K562 (cell line): ENCODE results near the gene GBA2.

Experiments used
- BRD9 ChIP-seq: fragments of 450-650 bp; IDR thresholded peaks from 2 replicates; pipeline ENCODE4 v1.6.1; 2018; ENCODE audit warnings: low read depth; ENCODE audit not compliant: partially characterized antibody
- FOXK2 ChIP-seq, 2 experiments: fragments of 450-650 bp; IDR thresholded peaks in 1 of 2; conservative IDR thresholded peaks in 1 of 2; 2 replicates each; pipeline ENCODE4 v1.6.1; 2016; ENCODE audit warnings: low read depth in 2 of 2, mild to moderate bottlenecking in 1 of 2
- GATA2 ChIP-seq: sonication (generic); formaldehyde crosslinking; IDR thresholded peaks from 2 replicates; pipeline ENCODE4 v1.4.0; 2020; ENCODE audit warnings: mild to moderate bottlenecking, missing genetic modification reagents
- KDM1A ChIP-seq, 2 experiments: fragments of 450-650 bp; IDR thresholded peaks; 2 replicates each; pipeline ENCODE4 v1.6.1; 2016; ENCODE audit warnings: mild to moderate bottlenecking in 2 of 2
- MYNN ChIP-seq, 2 experiments: sonication (generic); formaldehyde crosslinking in 1 of 2; IDR thresholded peaks; 2 replicates each; pipeline versions ENCODE4 v1.5.0 to v1.6.1; 2016 to 2020; ENCODE audit warnings: antibody characterized with exemption in 1 of 2, missing genetic modification reagents in 1 of 2
- POLR2AphosphoS2 ChIP-seq: IDR thresholded peaks from 2 replicates; pipeline ENCODE4 v1.6.1; 2012; ENCODE audit warnings: low read length, improper control_type of control experiment
- SIRT6 ChIP-seq: IDR thresholded peaks from one replicate; pipeline ENCODE4 v1.6.1; 2012; ENCODE audit warnings: low read depth, mild to moderate bottlenecking, control low read depth, inconsistent platforms, low read length, moderate library complexity
- ZNF79 ChIP-seq: fragments of 250-450 bp; sonication (Bioruptor Pico); IDR thresholded peaks from 2 replicates; pipeline ENCODE4 v1.4.0; 2020; ENCODE audit warnings: low read depth, mild to moderate bottlenecking, moderate library complexity
- TF ChIP-seq, protein P1 (sequence below): sonication (generic); formaldehyde crosslinking; IDR thresholded peaks from 2 replicates; pipeline ENCODE4 v1.8.1; 2023; ENCODE audit warnings: mild to moderate bottlenecking, missing genetic modification reagents
- TF ChIP-seq, protein P2 (sequence below), 3 experiments: IDR thresholded peaks in 2 of 3; conservative IDR thresholded peaks in 1 of 3; 2 replicates each; pipeline ENCODE4 v1.5.1; 2011 to 2012; ENCODE audit warnings: low read length in 3 of 3, mild to moderate bottlenecking in 3 of 3, control low read depth in 2 of 3, improper control_type of control experiment in 1 of 3, inconsistent platforms in 1 of 3, low read depth in 1 of 3, mixed read lengths in 1 of 3, moderate library complexity in 1 of 3; ENCODE audit not compliant: insufficient read depth in 2 of 3

DNA sequence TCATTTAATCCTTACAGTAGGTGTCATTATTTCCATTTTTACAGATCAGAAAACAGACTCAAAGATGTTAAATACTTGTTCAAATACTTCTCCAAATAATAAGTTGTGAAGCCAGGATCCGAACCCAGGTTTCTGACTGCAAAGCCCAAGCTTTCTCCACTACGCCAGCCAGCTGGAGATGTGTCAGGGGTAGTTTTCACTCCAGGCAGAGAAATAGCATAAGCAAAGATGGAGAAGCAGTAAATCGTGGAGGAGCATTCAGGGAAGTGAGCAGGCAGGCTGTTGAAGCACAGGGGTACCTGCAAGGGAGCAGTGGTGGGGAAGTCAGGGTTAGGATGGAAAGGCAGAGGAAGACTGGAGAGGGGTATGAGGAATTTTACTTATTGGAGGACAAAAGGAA lies 19.9 kb downstream of the GBA2 start:
- TF ChIP-seq KDM1A (IDR thresholded peaks at IDR 0.05): no peak
- TF ChIP-seq POLR2AphosphoS2: no peak
- TF ChIP-seq, protein P1, sequence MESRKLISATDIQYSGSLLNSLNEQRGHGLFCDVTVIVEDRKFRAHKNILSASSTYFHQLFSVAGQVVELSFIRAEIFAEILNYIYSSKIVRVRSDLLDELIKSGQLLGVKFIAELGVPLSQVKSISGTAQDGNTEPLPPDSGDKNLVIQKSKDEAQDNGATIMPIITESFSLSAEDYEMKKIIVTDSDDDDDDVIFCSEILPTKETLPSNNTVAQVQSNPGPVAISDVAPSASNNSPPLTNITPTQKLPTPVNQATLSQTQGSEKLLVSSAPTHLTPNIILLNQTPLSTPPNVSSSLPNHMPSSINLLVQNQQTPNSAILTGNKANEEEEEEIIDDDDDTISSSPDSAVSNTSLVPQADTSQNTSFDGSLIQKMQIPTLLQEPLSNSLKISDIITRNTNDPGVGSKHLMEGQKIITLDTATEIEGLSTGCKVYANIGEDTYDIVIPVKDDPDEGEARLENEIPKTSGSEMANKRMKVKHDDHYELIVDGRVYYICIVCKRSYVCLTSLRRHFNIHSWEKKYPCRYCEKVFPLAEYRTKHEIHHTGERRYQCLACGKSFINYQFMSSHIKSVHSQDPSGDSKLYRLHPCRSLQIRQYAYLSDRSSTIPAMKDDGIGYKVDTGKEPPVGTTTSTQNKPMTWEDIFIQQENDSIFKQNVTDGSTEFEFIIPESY (CRISPR knock-in tag): no peak
- no peak for TF ChIP-seq ZNF79 (CRISPR knock-in tag)
- no peak for TF ChIP-seq MYNN (IDR thresholded peaks at IDR 0.05)
- no peak for TF ChIP-seq MYNN (CRISPR knock-in tag; IDR thresholded peaks at IDR 0.05)
- no peak for TF ChIP-seq BRD9
- TF ChIP-seq, protein P2, sequence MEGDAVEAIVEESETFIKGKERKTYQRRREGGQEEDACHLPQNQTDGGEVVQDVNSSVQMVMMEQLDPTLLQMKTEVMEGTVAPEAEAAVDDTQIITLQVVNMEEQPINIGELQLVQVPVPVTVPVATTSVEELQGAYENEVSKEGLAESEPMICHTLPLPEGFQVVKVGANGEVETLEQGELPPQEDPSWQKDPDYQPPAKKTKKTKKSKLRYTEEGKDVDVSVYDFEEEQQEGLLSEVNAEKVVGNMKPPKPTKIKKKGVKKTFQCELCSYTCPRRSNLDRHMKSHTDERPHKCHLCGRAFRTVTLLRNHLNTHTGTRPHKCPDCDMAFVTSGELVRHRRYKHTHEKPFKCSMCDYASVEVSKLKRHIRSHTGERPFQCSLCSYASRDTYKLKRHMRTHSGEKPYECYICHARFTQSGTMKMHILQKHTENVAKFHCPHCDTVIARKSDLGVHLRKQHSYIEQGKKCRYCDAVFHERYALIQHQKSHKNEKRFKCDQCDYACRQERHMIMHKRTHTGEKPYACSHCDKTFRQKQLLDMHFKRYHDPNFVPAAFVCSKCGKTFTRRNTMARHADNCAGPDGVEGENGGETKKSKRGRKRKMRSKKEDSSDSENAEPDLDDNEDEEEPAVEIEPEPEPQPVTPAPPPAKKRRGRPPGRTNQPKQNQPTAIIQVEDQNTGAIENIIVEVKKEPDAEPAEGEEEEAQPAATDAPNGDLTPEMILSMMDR (IDR thresholded peaks at IDR 0.05 in 2 of 3, conservative IDR thresholded peaks at IDR 0.05 in 1 of 3; ENCODE audit: insufficient read depth in 2 of 3, low read depth in 1 of 3, low read length in 3 of 3): no peak
- no peak for TF ChIP-seq GATA2 (CRISPR knock-in tag)
- TF ChIP-seq FOXK2 (conservative IDR thresholded peaks at IDR 0.05 in 1 of 2, IDR thresholded peaks at IDR 0.05 in 1 of 2; ENCODE audit: low read depth in 2 of 2): no peak
- TF ChIP-seq SIRT6: no peak
